HepG2 (cell line): Measurements from ENCODE around the gene CCL17. TPM values are rescaled to one million over a fixed set of nuclear protein-coding genes. Genes with fewer than 3 reads are reported as not detected.

Source experiments
- DMAP1 ChIP-seq: IDR thresholded peaks from 2 replicates; pipeline ENCODE4 v1.6.1; 2016
- GATAD2A ChIP-seq: IDR thresholded peaks from 2 replicates; pipeline ENCODE4 v1.6.1; 2016
- HNRNPH1 ChIP-seq: fragments of 200-400 bp; formaldehyde crosslinking; optimal IDR thresholded peaks from 2 replicates; pipeline ENCODE3; 2017; ENCODE audit warnings: mild to moderate bottlenecking, low read depth, low read length
- HOXA7 ChIP-seq: sonication (generic); formaldehyde crosslinking; IDR thresholded peaks from 2 replicates; pipeline ENCODE4 v1.8.1; 2022; ENCODE audit warnings: mild to moderate bottlenecking, missing genetic modification reagents, moderate library complexity
- KMT2A ChIP-seq: sonication (generic); formaldehyde crosslinking; IDR thresholded peaks from 2 replicates; pipeline ENCODE4 v1.4.0; 2020; ENCODE audit warnings: missing genetic modification reagents
- MAFK ChIP-seq, 2 experiments: IDR thresholded peaks in 1 of 2; conservative IDR thresholded peaks in 1 of 2; 2 replicates each; pipeline ENCODE4 v1.6.1; 2011; ENCODE audit warnings: improper control_type of control experiment in 2 of 2, low read length in 2 of 2
- MED1 ChIP-seq: sonication (generic); formaldehyde crosslinking; IDR thresholded peaks from 2 replicates; pipeline ENCODE4 v1.4.0; 2020; ENCODE audit warnings: missing genetic modification reagents
- MEF2D ChIP-seq: sonication (generic); formaldehyde crosslinking; IDR thresholded peaks from 2 replicates; pipeline ENCODE4 v1.5.1; 2020; ENCODE audit warnings: mild to moderate bottlenecking, missing genetic modification reagents
- TAF1 ChIP-seq: sonication (generic); formaldehyde crosslinking; IDR thresholded peaks from 2 replicates; pipeline ENCODE4 v1.4.0; 2020; ENCODE audit warnings: missing genetic modification reagents
- THAP11 ChIP-seq: IDR thresholded peaks from 2 replicates; pipeline ENCODE4 v1.6.1; 2016; ENCODE audit warnings: missing biosample characterization, missing genetic modification reagents
- ZNF331 ChIP-seq: sonication (generic); formaldehyde crosslinking; IDR thresholded peaks from 2 replicates; pipeline ENCODE4 v1.4.0; 2020; ENCODE audit warnings: missing genetic modification reagents
- ZNF570 ChIP-seq: sonication (generic); formaldehyde crosslinking; IDR thresholded peaks from 2 replicates; pipeline ENCODE4 v1.4.0; 2020; ENCODE audit warnings: mild to moderate bottlenecking, missing genetic modification reagents, borderline replicate concordance
- ZNF703 ChIP-seq: sonication (generic); formaldehyde crosslinking; IDR thresholded peaks from 2 replicates; pipeline ENCODE4 v1.5.1; 2020; ENCODE audit warnings: missing genetic modification reagents, mild to moderate bottlenecking, moderate library complexity, borderline replicate concordance
- ZNF75D ChIP-seq: sonication (generic); formaldehyde crosslinking; IDR thresholded peaks from 2 replicates; pipeline ENCODE4 v1.8.1; 2023; ENCODE audit warnings: missing genetic modification reagents, mild to moderate bottlenecking, borderline replicate concordance
- ZNF83 ChIP-seq: sonication (generic); formaldehyde crosslinking; IDR thresholded peaks from 2 replicates; pipeline ENCODE4 v1.4.0; 2020; ENCODE audit warnings: missing genetic modification reagents, mild to moderate bottlenecking, borderline replicate concordance
- ZSCAN22 ChIP-seq: sonication (generic); formaldehyde crosslinking; IDR thresholded peaks from 2 replicates; pipeline ENCODE4 v1.4.0; 2020; ENCODE audit warnings: mild to moderate bottlenecking, missing genetic modification reagents
- polyA plus RNA-seq, 8 experiments: library from polyadenylated mRNA; depleted of rRNA in 3 of 8; stranded (reverse) in 7 of 8; unstranded in 1 of 8; fragments of >200 nt; fragmentation: Illumina TruSeq in 4 of 8; extraction: Trizol in 4 of 8; gene quantifications; 2 replicates each; pipeline versions ENCODE4 v1.2.1 to v1.2.3, GENCODE V29; 2011 to 2016; ENCODE audit warnings: low read depth in 4 of 8, missing spikeins in 1 of 8, mixed read lengths in 1 of 8; ENCODE audit not compliant: insufficient read depth in 1 of 8
- total RNA-seq, 5 experiments: library from RNA; depleted of rRNA; stranded (reverse); fragments of >200 nt; fragmentation: Illumina TruSeq; extraction: Trizol; gene quantifications; 2 replicates each; pipeline ENCODE4 v1.2.3, GENCODE V29; 2016; ENCODE audit warnings: low read depth in 1 of 5
- TF ChIP-seq, protein P1 (sequence below): fragments of 450-650 bp; IDR thresholded peaks from 2 replicates; pipeline ENCODE4 v1.6.1; 2016
- TF ChIP-seq, protein P2 (sequence below): sonication (generic); formaldehyde crosslinking; IDR thresholded peaks from 2 replicates; pipeline ENCODE4 v1.4.0; 2020; ENCODE audit warnings: missing genetic modification reagents
- TF ChIP-seq, protein P3 (sequence below): sonication (generic); formaldehyde crosslinking; conservative IDR thresholded peaks from 2 replicates; pipeline ENCODE4 v1.5.0; 2020; ENCODE audit warnings: missing genetic modification reagents
- TF ChIP-seq, protein P4 (sequence below): sonication (generic); formaldehyde crosslinking; IDR thresholded peaks from 2 replicates; pipeline ENCODE4 v1.4.0; 2020; ENCODE audit warnings: missing genetic modification reagents, mild to moderate bottlenecking, borderline replicate concordance
- TF ChIP-seq, protein P5 (sequence below): sonication (generic); formaldehyde crosslinking; IDR thresholded peaks from 2 replicates; pipeline ENCODE4 v1.4.0; 2020; ENCODE audit warnings: mild to moderate bottlenecking, missing genetic modification reagents
- TF ChIP-seq, protein P6 (sequence below): sonication (generic); formaldehyde crosslinking; IDR thresholded peaks from 2 replicates; pipeline ENCODE4 v1.5.0; 2020; ENCODE audit warnings: missing genetic modification reagents, mild to moderate bottlenecking, borderline replicate concordance

CCL17 gene
- total and polyA plus RNA-seq, 2 of the 13 experiments (the other 11 are each of a cell fraction or from before 2014, with no cell fraction given): not detected

DNA sequence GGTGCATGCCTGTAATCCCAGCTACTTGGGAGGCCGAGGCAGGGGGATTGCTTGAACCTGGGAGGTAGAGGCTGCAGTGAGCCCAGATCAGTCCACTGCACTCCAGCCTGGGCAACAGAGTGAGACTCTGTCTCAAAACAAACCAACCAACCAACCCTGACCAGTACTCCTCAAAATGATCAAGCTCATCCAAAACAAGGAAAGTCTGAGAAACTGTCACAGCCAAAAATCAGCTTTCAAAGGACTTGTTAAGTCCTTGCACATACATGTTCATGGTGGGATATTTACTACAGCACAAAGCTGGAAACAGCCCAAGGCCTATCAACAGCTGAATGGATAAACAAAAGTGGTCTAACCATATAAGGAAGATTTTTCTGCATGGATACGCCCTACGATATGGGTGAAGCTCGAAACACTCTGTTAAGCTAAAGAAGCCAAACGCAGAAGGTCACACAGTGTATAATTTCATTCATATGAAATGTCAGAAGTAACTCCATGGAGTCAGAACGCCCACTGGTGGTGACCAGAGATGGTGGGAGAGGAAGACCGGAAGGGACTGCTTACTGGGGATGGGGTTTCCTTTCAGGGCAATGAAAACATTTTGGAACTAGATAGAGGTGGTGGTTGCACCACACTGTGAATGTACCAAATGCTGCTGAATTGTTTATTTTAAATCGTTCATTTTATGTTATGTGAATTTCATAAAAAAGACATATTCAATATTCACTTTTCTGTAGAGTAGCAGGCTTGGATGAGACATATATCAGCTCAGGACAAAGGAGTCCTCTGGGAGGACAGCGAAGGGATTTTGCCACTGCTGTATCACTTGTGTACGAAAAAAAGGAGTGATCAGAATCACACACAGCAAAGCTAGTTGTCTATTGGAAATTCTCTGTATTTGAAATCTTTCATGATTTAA lies 17.7 kb downstream of the CCL17 start (continued):
- TF ChIP-seq, protein P1, sequence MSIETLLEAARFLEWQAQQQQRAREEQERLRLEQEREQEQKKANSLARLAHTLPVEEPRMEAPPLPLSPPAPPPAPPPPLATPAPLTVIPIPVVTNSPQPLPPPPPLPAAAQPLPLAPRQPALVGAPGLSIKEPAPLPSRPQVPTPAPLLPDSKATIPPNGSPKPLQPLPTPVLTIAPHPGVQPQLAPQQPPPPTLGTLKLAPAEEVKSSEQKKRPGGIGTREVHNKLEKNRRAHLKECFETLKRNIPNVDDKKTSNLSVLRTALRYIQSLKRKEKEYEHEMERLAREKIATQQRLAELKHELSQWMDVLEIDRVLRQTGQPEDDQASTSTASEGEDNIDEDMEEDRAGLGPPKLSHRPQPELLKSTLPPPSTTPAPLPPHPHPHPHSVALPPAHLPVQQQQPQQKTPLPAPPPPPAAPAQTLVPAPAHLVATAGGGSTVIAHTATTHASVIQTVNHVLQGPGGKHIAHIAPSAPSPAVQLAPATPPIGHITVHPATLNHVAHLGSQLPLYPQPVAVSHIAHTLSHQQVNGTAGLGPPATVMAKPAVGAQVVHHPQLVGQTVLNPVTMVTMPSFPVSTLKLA: no peak
- no peak for TF ChIP-seq HNRNPH1
- TF ChIP-seq ZNF570 (CRISPR knock-in tag): no peak
- peak; percentile 50; the same call in 1 of the 2 replicates for TF ChIP-seq THAP11 (CRISPR knock-in tag)
- TF ChIP-seq MED1 (CRISPR knock-in tag): no peak
- no peak for TF ChIP-seq DMAP1
- no peak for TF ChIP-seq ZNF83
- no peak for TF ChIP-seq TAF1 (CRISPR knock-in tag)
- TF ChIP-seq, protein P2, sequence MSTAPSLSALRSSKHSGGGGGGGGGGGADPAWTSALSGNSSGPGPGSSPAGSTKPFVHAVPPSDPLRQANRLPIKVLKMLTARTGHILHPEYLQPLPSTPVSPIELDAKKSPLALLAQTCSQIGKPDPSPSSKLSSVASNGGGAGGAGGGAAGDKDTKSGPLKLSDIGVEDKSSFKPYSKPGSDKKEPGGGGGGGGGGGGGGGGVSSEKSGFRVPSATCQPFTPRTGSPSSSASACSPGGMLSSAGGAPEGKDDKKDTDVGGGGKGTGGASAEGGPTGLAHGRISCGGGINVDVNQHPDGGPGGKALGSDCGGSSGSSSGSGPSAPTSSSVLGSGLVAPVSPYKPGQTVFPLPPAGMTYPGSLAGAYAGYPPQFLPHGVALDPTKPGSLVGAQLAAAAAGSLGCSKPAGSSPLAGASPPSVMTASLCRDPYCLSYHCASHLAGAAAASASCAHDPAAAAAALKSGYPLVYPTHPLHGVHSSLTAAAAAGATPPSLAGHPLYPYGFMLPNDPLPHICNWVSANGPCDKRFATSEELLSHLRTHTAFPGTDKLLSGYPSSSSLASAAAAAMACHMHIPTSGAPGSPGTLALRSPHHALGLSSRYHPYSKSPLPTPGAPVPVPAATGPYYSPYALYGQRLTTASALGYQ: no peak
- TF ChIP-seq ZNF331 (CRISPR knock-in tag): peak; percentile 73
- peak; percentile 30; the same call in 1 of the 2 replicates for TF ChIP-seq ZSCAN22
- TF ChIP-seq, protein P3, sequence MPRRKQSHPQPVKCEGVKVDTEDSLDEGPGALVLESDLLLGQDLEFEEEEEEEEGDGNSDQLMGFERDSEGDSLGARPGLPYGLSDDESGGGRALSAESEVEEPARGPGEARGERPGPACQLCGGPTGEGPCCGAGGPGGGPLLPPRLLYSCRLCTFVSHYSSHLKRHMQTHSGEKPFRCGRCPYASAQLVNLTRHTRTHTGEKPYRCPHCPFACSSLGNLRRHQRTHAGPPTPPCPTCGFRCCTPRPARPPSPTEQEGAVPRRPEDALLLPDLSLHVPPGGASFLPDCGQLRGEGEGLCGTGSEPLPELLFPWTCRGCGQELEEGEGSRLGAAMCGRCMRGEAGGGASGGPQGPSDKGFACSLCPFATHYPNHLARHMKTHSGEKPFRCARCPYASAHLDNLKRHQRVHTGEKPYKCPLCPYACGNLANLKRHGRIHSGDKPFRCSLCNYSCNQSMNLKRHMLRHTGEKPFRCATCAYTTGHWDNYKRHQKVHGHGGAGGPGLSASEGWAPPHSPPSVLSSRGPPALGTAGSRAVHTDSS (CRISPR knock-in tag): no peak
- no peak for TF ChIP-seq ZNF75D
- peak; percentile 64 for TF ChIP-seq GATAD2A
- peak; percentile 35; the same call in 1 of the 2 replicates for TF ChIP-seq KMT2A (CRISPR knock-in tag)
- TF ChIP-seq MEF2D (CRISPR knock-in tag): no peak
- TF ChIP-seq MAFK (conservative IDR thresholded peaks at IDR 0.05 in 1 of 2, IDR thresholded peaks at IDR 0.05 in 1 of 2; ENCODE audit: low read length in 2 of 2): no peak
- no peak for TF ChIP-seq HOXA7 (CRISPR knock-in tag)
- TF ChIP-seq, protein P4, sequence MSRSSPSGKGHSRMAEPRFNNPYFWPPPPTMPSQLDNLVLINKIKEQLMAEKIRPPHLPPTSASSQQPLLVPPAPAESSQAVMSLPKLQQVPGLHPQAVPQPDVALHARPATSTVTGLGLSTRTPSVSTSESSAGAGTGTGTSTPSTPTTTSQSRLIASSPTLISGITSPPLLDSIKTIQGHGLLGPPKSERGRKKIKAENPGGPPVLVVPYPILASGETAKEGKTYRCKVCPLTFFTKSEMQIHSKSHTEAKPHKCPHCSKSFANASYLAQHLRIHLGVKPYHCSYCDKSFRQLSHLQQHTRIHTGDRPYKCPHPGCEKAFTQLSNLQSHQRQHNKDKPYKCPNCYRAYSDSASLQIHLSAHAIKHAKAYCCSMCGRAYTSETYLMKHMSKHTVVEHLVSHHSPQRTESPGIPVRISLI: no peak
- TF ChIP-seq, protein P5, sequence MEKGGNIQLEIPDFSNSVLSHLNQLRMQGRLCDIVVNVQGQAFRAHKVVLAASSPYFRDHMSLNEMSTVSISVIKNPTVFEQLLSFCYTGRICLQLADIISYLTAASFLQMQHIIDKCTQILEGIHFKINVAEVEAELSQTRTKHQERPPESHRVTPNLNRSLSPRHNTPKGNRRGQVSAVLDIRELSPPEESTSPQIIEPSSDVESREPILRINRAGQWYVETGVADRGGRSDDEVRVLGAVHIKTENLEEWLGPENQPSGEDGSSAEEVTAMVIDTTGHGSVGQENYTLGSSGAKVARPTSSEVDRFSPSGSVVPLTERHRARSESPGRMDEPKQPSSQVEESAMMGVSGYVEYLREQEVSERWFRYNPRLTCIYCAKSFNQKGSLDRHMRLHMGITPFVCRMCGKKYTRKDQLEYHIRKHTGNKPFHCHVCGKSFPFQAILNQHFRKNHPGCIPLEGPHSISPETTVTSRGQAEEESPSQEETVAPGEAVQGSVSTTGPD: no peak
- TF ChIP-seq, protein P6, sequence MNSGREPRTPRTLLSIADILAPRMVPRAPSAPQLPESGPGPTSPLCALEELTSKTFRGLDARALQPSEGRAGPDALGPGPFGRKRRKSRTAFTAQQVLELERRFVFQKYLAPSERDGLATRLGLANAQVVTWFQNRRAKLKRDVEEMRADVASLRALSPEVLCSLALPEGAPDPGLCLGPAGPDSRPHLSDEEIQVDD: no peak
- TF ChIP-seq ZNF703 (CRISPR knock-in tag): no peak
